BLaER1 (cell line): ENCODE data around the gene NUBP2.
A peak's percentile ranks its signal among the peaks of the same experiment; 100 is the strongest.

Experiments
- H3K27ac ChIP-seq: shearing (Covaris generic); formaldehyde crosslinking; 2 replicates; pipeline ENCODE4 v1.8.1; 2022
- H3K27me3 ChIP-seq: shearing (Covaris generic); formaldehyde crosslinking; 2 replicates; pipeline ENCODE4 v1.8.1; 2022
- H3K36me3 ChIP-seq: shearing (Covaris generic); formaldehyde crosslinking; 2 replicates; pipeline ENCODE4 v1.8.1; 2022
- H3K4me1 ChIP-seq: shearing (Covaris generic); formaldehyde crosslinking; 2 replicates; pipeline ENCODE4 v1.8.1; 2022
- H3K4me2 ChIP-seq: shearing (Covaris generic); formaldehyde crosslinking; 2 replicates; pipeline ENCODE4 v1.8.1; 2022
- H3K4me3 ChIP-seq: shearing (Covaris generic); formaldehyde crosslinking; 2 replicates; pipeline ENCODE4 v1.8.1; 2022
- H3K9ac ChIP-seq: shearing (Covaris generic); formaldehyde crosslinking; 2 replicates; pipeline ENCODE4 v1.8.1; 2022
- H3K9me3 ChIP-seq: shearing (Covaris generic); formaldehyde crosslinking; 2 replicates; pipeline ENCODE4 v1.8.1; 2022
- H4K20me1 ChIP-seq: shearing (Covaris generic); formaldehyde crosslinking; 2 replicates; pipeline ENCODE4 v1.8.1; 2022
- Cebpa-rat ChIP-seq: shearing (Covaris generic); IDR thresholded peaks from 2 replicates; pipeline ENCODE4 v1.8.1; 2022

Gene NUBP2

DNA sequence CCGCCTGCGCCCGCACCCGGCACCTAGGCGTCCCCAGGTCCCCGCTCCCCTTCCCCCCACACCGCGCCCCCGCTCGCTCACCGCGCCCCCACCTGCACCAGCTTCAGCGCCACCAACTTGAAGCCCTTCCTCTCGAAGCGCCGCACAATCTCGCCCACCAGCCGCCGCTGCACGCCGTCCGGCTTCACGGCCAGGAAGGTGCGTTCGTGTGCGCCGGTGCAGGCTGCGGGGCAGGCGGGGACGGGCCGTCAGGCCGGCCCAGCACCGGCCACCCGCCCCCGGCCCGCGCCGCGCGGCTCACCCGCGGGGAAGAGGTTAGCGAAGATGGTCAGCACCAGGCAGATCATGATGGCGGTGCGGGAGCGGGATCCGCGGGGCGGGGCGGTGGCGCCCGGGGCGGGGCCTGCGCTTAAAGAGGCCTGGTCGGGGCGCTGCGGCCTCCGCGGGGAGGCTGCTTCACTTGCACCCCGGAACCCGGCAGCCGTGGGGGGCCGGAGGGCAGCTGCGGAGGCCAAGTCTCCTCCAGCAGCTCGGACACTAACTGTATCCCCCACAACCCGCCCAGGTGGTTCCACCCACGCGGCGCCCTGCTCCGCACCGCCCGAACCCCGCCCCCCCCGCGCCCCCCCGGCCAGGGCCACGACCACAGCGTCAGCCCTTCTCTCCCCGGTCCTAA lies 11.4 kb upstream of the NUBP2 start, which contains the start of gene NME3:
NME3 (minus strand) TSS at position 356 of the 676 bp plus-strand sequence; CDS start at position 347, 9 bp downstream.
- Histone ChIP-seq H3K4me3 (peak within 1 kb of the TSS; percentile 97), H3K36me3 (peaks cover 59% of the 10 kb centered on the region), H3K9me3 (no peaks in the 10 kb centered on the region), H3K4me2 (peak within 1 kb of the TSS; percentile 98), H3K4me1 (peaks cover 37% of the 10 kb centered on the region), H4K20me1 (peaks cover 62% of the 10 kb centered on the region), H3K27me3 (no peaks in the 10 kb centered on the region), H3K27ac (peak within 1 kb of the TSS; percentile 97), H3K9ac (peak within 1 kb of the TSS; percentile 98)
- no peak for TF ChIP-seq Cebpa-rat

DNA sequence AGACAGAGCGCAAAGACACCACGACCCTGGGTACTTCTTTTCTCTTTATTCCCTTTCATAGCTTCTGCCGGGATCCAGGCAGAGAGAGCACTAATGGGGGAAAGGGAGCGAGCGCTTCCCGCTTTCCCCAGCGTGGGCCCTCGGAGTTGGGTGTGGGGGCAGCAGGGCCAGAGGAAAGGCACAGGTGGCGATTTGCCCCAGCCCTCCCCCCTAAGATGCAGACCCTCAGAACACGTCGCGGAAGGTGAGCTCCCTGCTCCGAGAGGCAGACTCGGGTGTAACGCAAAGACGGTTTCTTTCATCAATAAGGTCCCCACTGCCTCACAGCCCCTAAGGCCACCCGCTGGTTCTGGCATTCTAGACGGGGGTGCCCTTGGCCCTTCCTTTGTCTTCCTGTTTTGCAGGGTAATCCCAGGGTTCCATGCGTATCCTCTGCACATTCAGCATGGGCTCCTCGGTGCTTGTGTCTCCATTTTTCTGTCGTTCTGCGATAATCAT lies 10.8 kb upstream of the NUBP2 start:
- Histone ChIP-seq H3K36me3 (peaks cover 59% of the 10 kb centered on the region), H3K4me1 (peaks cover 41% of the 10 kb centered on the region), H4K20me1 (peaks cover 68% of the 10 kb centered on the region), H3K27ac (peak overlapping the region; percentile 97), H3K4me2 (peak overlapping the region; percentile 98), H3K9ac (peak overlapping the region; percentile 98), H3K4me3 (peak overlapping the region; percentile 97), H3K9me3 (no peaks in the 10 kb centered on the region), H3K27me3 (no peaks in the 10 kb centered on the region)
- no peak for TF ChIP-seq Cebpa-rat

DNA sequence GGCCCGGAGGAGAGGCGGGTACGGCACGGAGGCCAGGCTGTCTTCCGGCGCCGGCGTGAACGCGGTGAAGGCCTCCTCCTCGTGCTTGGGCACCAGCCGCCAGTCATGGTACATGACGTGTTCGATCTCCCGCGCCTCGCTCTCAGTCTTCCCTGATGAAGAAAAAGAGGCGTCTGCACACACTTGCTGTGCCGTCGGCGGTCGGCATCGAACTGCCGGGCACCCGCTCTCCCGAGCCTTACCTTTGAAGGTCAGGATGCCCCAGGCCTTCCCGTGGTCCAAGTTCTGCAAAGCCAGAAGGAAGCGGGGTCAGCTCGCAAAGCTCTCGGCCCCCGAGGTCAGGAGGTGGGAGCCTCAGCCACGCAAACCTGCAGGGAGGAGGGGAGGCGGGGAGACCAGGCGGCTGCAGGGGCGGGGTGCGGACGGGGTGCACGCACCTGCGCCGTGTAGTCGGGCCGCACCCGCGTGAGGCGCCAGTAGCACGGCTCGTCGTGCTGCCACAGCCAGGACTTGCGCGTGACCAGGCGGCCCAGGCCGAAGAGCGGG lies 10.3 kb upstream of the NUBP2 start, which contains the start of gene EME2:
EME2 (plus strand) TSS at position 449 of the 546 bp plus-strand sequence. CDS start 418 bp downstream, outside the sequence.
- H3K4me2 ChIP-seq, result peak within 1 kb of the TSS; percentile 98
- H4K20me1 ChIP-seq, result peaks cover 73% of the 10 kb centered on the region
- TF ChIP-seq Cebpa-rat, result no peak
- no peaks in the 10 kb centered on the region for H3K9me3 ChIP-seq
- H3K4me3 ChIP-seq, result peak within 1 kb of the TSS; percentile 97
- peaks cover 59% of the 10 kb centered on the region for H3K36me3 ChIP-seq
- peak within 1 kb of the TSS; percentile 98 for H3K9ac ChIP-seq
- H3K27ac ChIP-seq, result peak within 1 kb of the TSS; percentile 97
- H3K4me1 ChIP-seq, result peaks cover 45% of the 10 kb centered on the region
- H3K27me3 ChIP-seq, result no peaks in the 10 kb centered on the region

DNA sequence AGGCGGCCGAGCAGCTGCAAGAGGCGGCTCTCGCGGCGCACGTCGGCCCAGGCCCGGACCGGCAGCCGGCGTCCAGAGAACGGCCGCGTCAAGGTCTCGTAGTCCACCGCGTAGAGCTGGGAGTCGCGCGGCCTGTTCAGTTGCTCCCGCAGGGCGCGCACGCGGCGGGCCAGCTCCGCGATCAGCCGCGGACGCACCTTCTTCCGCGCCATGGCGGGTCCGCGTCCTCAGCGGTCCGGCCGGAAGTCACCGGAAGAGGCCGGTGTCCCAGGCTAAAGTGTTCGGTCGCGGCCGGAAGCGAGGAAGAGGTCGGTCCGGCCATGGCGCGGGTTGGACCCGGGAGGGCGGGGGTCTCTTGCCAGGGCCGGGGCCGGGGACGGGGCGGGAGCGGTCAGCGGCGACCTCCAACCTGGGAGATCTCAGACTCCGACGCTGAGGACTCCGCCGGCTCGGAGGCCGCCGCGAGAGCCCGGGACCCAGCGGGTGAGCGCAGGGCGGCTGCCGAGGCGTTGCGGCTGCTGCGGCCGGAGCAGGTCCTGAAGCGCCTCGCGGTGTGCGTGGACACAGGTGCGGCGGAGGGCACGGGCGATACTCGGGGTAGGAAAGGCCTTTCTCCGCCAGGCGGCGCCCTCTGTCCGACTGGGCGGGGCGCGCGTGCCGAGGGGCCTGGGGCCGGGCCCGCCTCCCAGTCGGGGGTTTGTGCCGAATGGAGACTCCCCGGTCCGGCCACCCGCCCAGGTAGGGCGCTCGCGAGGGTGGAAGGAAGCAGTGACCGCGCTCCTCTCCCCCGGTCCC lies 9.7 kb upstream of the NUBP2 start, which contains the start of gene MRPS34:
MRPS34 (minus strand) TSS at position 227 of the 795 bp plus-strand sequence; CDS start at position 212, 15 bp downstream.
- peaks cover 59% of the 10 kb centered on the region for H3K36me3 ChIP-seq
- peaks cover 73% of the 10 kb centered on the region for H4K20me1 ChIP-seq
- no peaks in the 10 kb centered on the region for H3K27me3 ChIP-seq
- peak within 1 kb of the TSS; percentile 98 for H3K4me2 ChIP-seq
- TF ChIP-seq Cebpa-rat, result no peak
- peak within 1 kb of the TSS; percentile 97 for H3K4me3 ChIP-seq
- H3K27ac ChIP-seq, result peak within 1 kb of the TSS; percentile 97
- H3K9ac ChIP-seq, result peak within 1 kb of the TSS; percentile 98
- peaks cover 48% of the 10 kb centered on the region for H3K4me1 ChIP-seq
- H3K9me3 ChIP-seq, result no peaks in the 10 kb centered on the region

GRCh38 chr16:1773703-1774447 lies 8.9 kb upstream of the NUBP2 start:
- peaks cover 59% of the 10 kb centered on the region for H3K36me3 ChIP-seq
- H3K27ac ChIP-seq, result peak overlapping the region; percentile 97
- H3K4me1 ChIP-seq, result peaks cover 48% of the 10 kb centered on the region

GRCh38 chr16:1774448-1774780 lies 8.3 kb upstream of the NUBP2 start:
- Histone ChIP-seq H3K9ac (peak overlapping the region; percentile 98), H3K27me3 (no peaks in the 10 kb centered on the region), H3K36me3 (peaks cover 59% of the 10 kb centered on the region), H3K27ac (peak overlapping the region; percentile 97), H3K4me3 (peak overlapping the region; percentile 97), H3K9me3 (no peaks in the 10 kb centered on the region), H3K4me1 (peaks cover 48% of the 10 kb centered on the region), H3K4me2 (peak overlapping the region; percentile 98), H4K20me1 (peaks cover 73% of the 10 kb centered on the region)
- TF ChIP-seq Cebpa-rat, result no peak

More at GRCh38 chr16:1773703-1774447, 8.9 kb upstream of the NUBP2 start:
- Histone ChIP-seq H4K20me1 (peaks cover 73% of the 10 kb centered on the region), H3K27me3 (no peaks in the 10 kb centered on the region), H3K9ac (peak overlapping the region; percentile 98), H3K4me2 (peak overlapping the region; percentile 98), H3K4me3 (peak overlapping the region; percentile 97), H3K9me3 (no peaks in the 10 kb centered on the region)
- no peak for TF ChIP-seq Cebpa-rat

- peak overlapping the region; percentile 98 for H3K4me2 ChIP-seq
- peaks cover 43% of the 10 kb centered on the region for H3K4me1 ChIP-seq
- no peak overlapping the region; the same call in 1 of the 2 replicates for H3K4me3 ChIP-seq
- H3K9ac ChIP-seq, result peak overlapping the region; percentile 98
- 0 out of 2 replicates have a peak overlapping the region, but pooled peaks have one; percentile 97 for H3K27ac ChIP-seq
- no peaks in the 10 kb centered on the region for H3K27me3 ChIP-seq
- no peak for TF ChIP-seq Cebpa-rat
- H4K20me1 ChIP-seq, result peaks cover 73% of the 10 kb centered on the region
- H3K9me3 ChIP-seq, result no peaks in the 10 kb centered on the region
- peaks cover 59% of the 10 kb centered on the region for H3K36me3 ChIP-seq
Observed at GRCh38 chr16:1775006-1775845, 7.5 kb upstream of the NUBP2 start.

DNA sequence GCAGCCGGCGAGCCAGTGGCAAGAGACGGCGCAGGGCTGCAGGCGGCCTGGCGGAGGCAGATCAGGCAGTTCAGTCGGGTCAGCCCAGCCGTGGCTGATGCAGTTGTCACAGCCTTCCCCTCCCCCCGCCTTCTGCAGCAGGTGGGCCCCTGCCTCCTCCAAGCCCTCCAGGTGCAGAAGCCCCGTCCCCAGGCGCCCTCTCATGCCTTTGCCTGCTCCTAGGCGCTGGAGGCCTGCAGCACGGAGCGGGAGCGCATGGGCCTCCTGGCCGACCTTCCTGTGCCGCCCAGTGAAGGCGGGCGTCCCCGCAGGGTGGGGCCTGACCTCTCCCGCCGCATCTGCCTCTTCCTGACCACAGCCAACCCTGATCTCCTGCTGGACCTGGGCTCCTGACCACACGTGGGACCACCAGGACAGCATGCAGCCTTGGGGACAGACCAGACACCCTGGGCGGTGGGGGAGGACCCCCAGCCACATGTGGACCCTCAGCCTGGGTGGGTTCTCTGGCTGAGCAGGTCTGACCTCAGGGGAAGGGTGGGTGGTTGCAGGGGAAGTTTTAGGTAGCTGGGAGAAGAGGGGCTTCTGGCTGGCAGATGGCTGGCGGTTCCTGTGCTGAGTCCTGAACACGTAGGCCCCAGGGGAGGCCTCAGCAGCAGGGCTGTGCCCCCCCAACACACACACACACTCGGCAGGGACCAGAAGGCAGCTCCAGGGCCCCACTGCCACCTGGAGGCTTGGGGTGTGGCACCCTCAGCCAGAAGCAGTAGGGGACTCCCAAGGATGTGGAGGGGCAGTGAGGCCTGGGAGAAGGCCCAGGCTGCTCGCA lies 6.7 kb upstream of the NUBP2 start:
- no peak for TF ChIP-seq Cebpa-rat
- peak overlapping the region; percentile 7; the same call in 1 of the 2 replicates for H3K4me2 ChIP-seq
- no peak overlapping the region for H3K27ac ChIP-seq
- no peak overlapping the region for H3K9ac ChIP-seq
- H3K4me3 ChIP-seq, result no peak overlapping the region
- H4K20me1 ChIP-seq, result peaks cover 76% of the 10 kb centered on the region
- no peaks in the 10 kb centered on the region for H3K27me3 ChIP-seq
- H3K4me1 ChIP-seq, result peaks cover 42% of the 10 kb centered on the region
- no peaks in the 10 kb centered on the region for H3K9me3 ChIP-seq
- peaks cover 64% of the 10 kb centered on the region for H3K36me3 ChIP-seq
